Calu3 (cell line): Measurements from ENCODE around the gene ARFGEF3. TPM values are rescaled to one million over a fixed set of nuclear protein-coding genes. Genes with fewer than 3 reads are reported as not detected.

Source experiments
- BruUV-seq: library from RNA; stranded (reverse); fragments of 400-500 nt; replicated peaks from 2 replicates; lab custom pipeline; 2021; lab: Mats Ljungman, UMichigan
- CTCF ChIA-PET: fragments of 300-600 bp; sonication (Branson Sonifier 250); formaldehyde crosslinking; loops from one replicate; lab custom pipeline; 2022; ENCODE audit warnings: antibody characterized with exemption; lab: Charles Lee
- DNase-seq: peaks from one replicate; pipeline ENCODE4 v3.0.0; 2022
- H3K27ac Mint-ChIP-seq: one replicate; pipeline ENCODE4 v1.8.0; 2022; ENCODE audit warnings: mixed read lengths; ENCODE audit not compliant: unreplicated experiment
- H3K27me3 Mint-ChIP-seq: one replicate; pipeline ENCODE4 v1.8.0; 2022; ENCODE audit warnings: mixed read lengths; ENCODE audit not compliant: unreplicated experiment
- H3K36me3 Mint-ChIP-seq: one replicate; pipeline ENCODE4 v1.8.0; 2022; ENCODE audit warnings: mild to moderate bottlenecking, moderate library complexity, mixed read lengths; ENCODE audit not compliant: insufficient read depth, unreplicated experiment
- H3K4me1 Mint-ChIP-seq: one replicate; pipeline ENCODE4 v1.8.0; 2022; ENCODE audit warnings: mild to moderate bottlenecking, low read depth, mixed read lengths; ENCODE audit not compliant: unreplicated experiment
- H3K4me3 Mint-ChIP-seq: one replicate; pipeline ENCODE4 v1.8.0; 2022; ENCODE audit warnings: mild to moderate bottlenecking, low read depth, moderate library complexity, mixed read lengths; ENCODE audit not compliant: unreplicated experiment
- H3K9me3 Mint-ChIP-seq: one replicate; pipeline ENCODE4 v1.8.0; 2022; ENCODE audit warnings: low read depth, mixed read lengths; ENCODE audit not compliant: unreplicated experiment
- CTCF ChIP-seq: fragments of 200-600 bp; IDR thresholded peaks from one replicate; pipeline ENCODE4 v1.8.0; 2022; ENCODE audit warnings: antibody characterized with exemption; ENCODE audit not compliant: unreplicated experiment
- intact Hi-C: fragments of 100-400 bp; cut with micrococcal nuclease; formaldehyde crosslinking; loops from one replicate; pipeline ENCODE4 v1.10.0; 2022; ENCODE audit not compliant: unreplicated experiment
- total RNA-seq: library from RNA; stranded (reverse); gene quantifications from 2 replicates; pipeline ENCODE4 v1.2.3, GENCODE V29; 2022

Gene ARFGEF3
- total RNA-seq, 1 experiment from 2014 or later, result 16.3 TPM

GRCh38 chr6:138310821-138311220, 149.1 kb downstream of the ARFGEF3 start:
- Mint-ChIP-seq H3K9me3 (no peaks in the 10 kb centered on the region), H3K36me3 (peaks cover 5% of the 10 kb centered on the region), H3K27ac (no peak overlapping the region), H3K4me1 (no peaks in the 10 kb centered on the region), H3K4me3 (no peak overlapping the region), H3K27me3 (no peaks in the 10 kb centered on the region)
- CTCF ChIA-PET, result no interaction called here
- intact Hi-C loops, result no loop called here
- no TSS peak for BruUV-seq
- TF ChIP-seq CTCF, result no peak
- DNase-seq, result no peak

GRCh38 chr6:138311268-138311667, 149.5 kb downstream of the ARFGEF3 start:
- no TSS peak for BruUV-seq
- no peak overlapping the region for H3K4me3 Mint-ChIP-seq

GRCh38 chr6:138318741-138319375, 157.1 kb downstream of the ARFGEF3 start:
- DNase-seq, result no peak
- BruUV-seq, result no TSS peak
- H3K4me1 Mint-ChIP-seq, result no peaks in the 10 kb centered on the region
- CTCF ChIA-PET, result interaction anchor here (0.7 kb wide), 1 partner anchor 645 kb away, joined by 3 read pairs; no protein-coding TSS in a partner anchor
- no peak for TF ChIP-seq CTCF
- H3K27ac Mint-ChIP-seq, result no peak overlapping the region
- no peaks in the 10 kb centered on the region for H3K27me3 Mint-ChIP-seq
- H3K4me3 Mint-ChIP-seq, result no peak overlapping the region
- H3K9me3 Mint-ChIP-seq, result no peaks in the 10 kb centered on the region
- peaks cover 14% of the 10 kb centered on the region for H3K36me3 Mint-ChIP-seq
- intact Hi-C loops, result no loop called here

More at GRCh38 chr6:138311268-138311667, 149.5 kb downstream of the ARFGEF3 start:
- no peaks in the 10 kb centered on the region for H3K9me3 Mint-ChIP-seq
- intact Hi-C loops, result no loop called here
- DNase-seq, result no peak
- no peak for TF ChIP-seq CTCF
- H3K36me3 Mint-ChIP-seq, result peaks cover 5% of the 10 kb centered on the region
- no peaks in the 10 kb centered on the region for H3K4me1 Mint-ChIP-seq
- H3K27ac Mint-ChIP-seq, result no peak overlapping the region
- CTCF ChIA-PET, result no interaction called here
- no peaks in the 10 kb centered on the region for H3K27me3 Mint-ChIP-seq

- CTCF ChIA-PET, result no interaction called here
- Mint-ChIP-seq H3K9me3 (no peaks in the 10 kb centered on the region), H3K4me3 (no peak overlapping the region), H3K27me3 (no peaks in the 10 kb centered on the region), H3K4me1 (no peaks in the 10 kb centered on the region), H3K36me3 (peaks cover 9% of the 10 kb centered on the region), H3K27ac (no peak overlapping the region)
- BruUV-seq, result no TSS peak
- no peak for DNase-seq
- intact Hi-C loops, result no loop called here
- TF ChIP-seq CTCF, result no peak
Measured at GRCh38 chr6:138321934-138322333, 160.2 kb downstream of the ARFGEF3 start.
